ENCODE data around the gene BRICD5. TPM values are rescaled to one million over a fixed set of nuclear protein-coding genes. Genes with fewer than 3 reads are reported as not detected.

BRICD5 gene
- total and polyA plus RNA-seq, 2 of the 13 experiments (the other 11 are each of a cell fraction or from before 2014, with no cell fraction given), result 1.6 to 5.8 TPM

GRCh38 chr16:2194852-2195321 is 15.8 kb downstream of the BRICD5 start (continued):
- TF ChIP-seq CERS6 (CRISPR knock-in tag; IDR thresholded peaks at IDR 0.05) (no peak), FOSL1 (CRISPR knock-in tag; IDR thresholded peaks at IDR 0.05; ENCODE audit: borderline replicate concordance) (no peak), ATF7 (IDR thresholded peaks at IDR 0.05) (no peak), ATF7 (CRISPR knock-in tag; IDR thresholded peaks at IDR 0.05) (no peak), SMAD1 (CRISPR knock-in tag; IDR thresholded peaks at IDR 0.05; ENCODE audit: borderline replicate concordance, low read depth) (no peak), ZNF121 (CRISPR knock-in tag; IDR thresholded peaks at IDR 0.05) (no peak), CTCF (CRISPR knock-in tag; IDR thresholded peaks at IDR 0.05) (peak; percentile 93), ZNF350 (CRISPR knock-in tag; IDR thresholded peaks at IDR 0.05; ENCODE audit: borderline replicate concordance, low read depth) (no peak), DNMT1 (CRISPR knock-in tag; IDR thresholded peaks at IDR 0.05) (0 out of 2 replicates have a peak, but pooled peaks have one; percentile 50), YY1 (IDR thresholded peaks at IDR 0.05; ENCODE audit: insufficient read depth, insufficient replicate concordance, low read depth, low read length) (no peak), DPF2 (CRISPR knock-in tag; IDR thresholded peaks at IDR 0.05; ENCODE audit: borderline replicate concordance, low read depth) (no peak), ZNF280D (CRISPR knock-in tag; IDR thresholded peaks at IDR 0.05) (no peak), ZC3H13 (CRISPR knock-in tag; IDR thresholded peaks at IDR 0.05) (no peak), SETDB1 (CRISPR knock-in tag; IDR thresholded peaks at IDR 0.05; ENCODE audit: borderline replicate concordance) (no peak), SCMH1 (CRISPR knock-in tag; IDR thresholded peaks at IDR 0.05; ENCODE audit: borderline replicate concordance) (no peak), ZBTB43 (CRISPR knock-in tag; conservative IDR thresholded peaks at IDR 0.05) (no peak), AHR (CRISPR knock-in tag; IDR thresholded peaks at IDR 0.05) (no peak), CEBPZ (IDR thresholded peaks at IDR 0.05; ENCODE audit: low read length) (no peak)
